Erythroblast (primary cell): ENCODE data around the gene SDK2.

Source experiments
- GATA1 ChIP-seq: IDR thresholded peaks from 2 replicates; pipeline ENCODE4 v1.6.1; 2011; ENCODE audit warnings: low read depth, mild to moderate bottlenecking, control low read depth, low read length, moderate library complexity
- POLR2A ChIP-seq: IDR thresholded peaks from 2 replicates; pipeline ENCODE4 v1.6.1; 2011; ENCODE audit warnings: mild to moderate bottlenecking, low read length

DNA sequence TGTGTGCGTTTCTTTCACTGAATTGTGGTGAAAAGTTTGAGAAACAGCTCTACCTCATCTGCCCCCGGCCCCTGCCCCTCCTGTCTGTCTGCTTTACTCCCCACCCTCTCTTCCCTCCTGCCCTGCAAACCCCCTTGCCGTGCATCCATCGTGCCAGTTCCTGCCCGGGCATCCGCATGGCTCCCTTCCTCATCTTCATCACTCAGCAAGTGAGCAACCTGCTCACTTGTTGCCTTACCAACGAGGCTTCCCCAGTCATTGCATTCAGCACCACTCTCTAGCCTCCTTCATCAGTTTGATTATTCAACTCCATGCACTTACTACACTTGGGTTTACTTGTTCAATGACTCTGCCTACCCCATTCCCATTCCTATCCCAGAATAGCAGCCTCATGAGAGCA is 34.8 kb upstream of the SDK2 start:
- TF ChIP-seq POLR2A = no peak
- no peak for TF ChIP-seq GATA1
